WI38 (cell line): ENCODE results near the gene ATG9B.

Experiments
- H3K4me3 ChIP-seq: 2 replicates; pipeline ENCODE4 v1.5.1; 2011; ENCODE audit warnings: low read depth, mild to moderate bottlenecking, control low read depth, low read length
- CTCF ChIP-seq: IDR thresholded peaks from 2 replicates; pipeline ENCODE4 v1.5.1; 2012; ENCODE audit warnings: low read depth, mild to moderate bottlenecking, control low read depth, low read length

The ATG9B gene

GRCh38 chr7:151057506-151057988 is 33.3 kb upstream of the ATG9B start, which contains the start of gene CDK5:
CDK5 (minus strand) TSS chr7:151057897; CDS start chr7:151057848, 49 bp downstream.
- TF ChIP-seq CTCF: no peak

GRCh38 chr7:151056666-151057505 is 32.6 kb upstream of the ATG9B start:
- peak overlapping the region; percentile 75 for H3K4me3 ChIP-seq
- TF ChIP-seq CTCF: no peak

More at GRCh38 chr7:151057506-151057988, 33.3 kb upstream of the ATG9B start, which contains the start of gene CDK5:
- H3K4me3 ChIP-seq: peak within 1 kb of the TSS; percentile 75

- no peak for TF ChIP-seq CTCF
- H3K4me3 ChIP-seq: no peak overlapping the region
Measured at GRCh38 chr7:151056283-151056665, 32.0 kb upstream of the ATG9B start.

- H3K4me3 ChIP-seq: no peak overlapping the region
- TF ChIP-seq CTCF: no peak
Measured at GRCh38 chr7:151053751-151054150, 29.5 kb upstream of the ATG9B start.

- TF ChIP-seq CTCF: no peak
- H3K4me3 ChIP-seq: no peak overlapping the region
Measured at GRCh38 chr7:151053096-151053495, 28.8 kb upstream of the ATG9B start.

- no peak overlapping the region for H3K4me3 ChIP-seq
- no peak for TF ChIP-seq CTCF
Measured at GRCh38 chr7:151051108-151051507, 26.8 kb upstream of the ATG9B start.

- H3K4me3 ChIP-seq: no peak overlapping the region
- no peak for TF ChIP-seq CTCF
Measured at GRCh38 chr7:151048911-151049463, 24.7 kb upstream of the ATG9B start.
